Ovary (tissue), 9 donors: ENCODE data around the gene NELFB. TPM values are rescaled to one million over a fixed set of nuclear protein-coding genes. Genes with fewer than 3 reads are reported as not detected.
"Not testable (repeated sequence)": the region's sequence is repeated elsewhere in the genome, so short reads cannot be mapped to it uniquely, and the experiment has no call there.

Source experiments
- DNase-seq, 5 donors: peaks; one replicate each; pipeline ENCODE4 v3.0.0-alpha.2; 2019 to 2020
- H3K27ac ChIP-seq, 2 donors: fragments of 200-600 bp; one replicate each; pipeline versions ENCODE4 v1.5.1 to v1.8.0; 2019 to 2022
- H3K27me3 ChIP-seq: fragments of 200-600 bp; one replicate; pipeline ENCODE4 v1.8.0; 2022
- H3K36me3 ChIP-seq: fragments of 200-600 bp; sonication (generic); one replicate; pipeline ENCODE4 v1.5.1; 2019
- H3K4me1 ChIP-seq: one replicate; pipeline ENCODE4 v1.8.1; 2013; ENCODE audit warnings: mild to moderate bottlenecking, moderate library complexity; ENCODE audit not compliant: insufficient read depth
- H3K4me3 ChIP-seq: fragments of 200-600 bp; sonication (generic); one replicate; pipeline ENCODE4 v1.5.1; 2017
- H3K9me3 ChIP-seq, 2 donors: fragments of 200-600 bp in 1 of 2; sonication (generic) in 1 of 2; one replicate each; pipeline versions ENCODE4 v1.5.1 to v1.8.1; 2013 to 2019; ENCODE audit warnings: mild to moderate bottlenecking in 1 of 2, moderate library complexity in 1 of 2
- CTCF ChIP-seq, 3 donors: fragments of 450-650 bp in 2 of 3; fragments of 200-600 bp in 1 of 3; IDR thresholded peaks; one replicate each; pipeline versions ENCODE4 v1.5.1 to v1.8.0; 2016 to 2022; ENCODE audit warnings: antibody characterized with exemption in 3 of 3, mild to moderate bottlenecking in 1 of 3
- EP300 ChIP-seq: sonication (generic); formaldehyde crosslinking; IDR thresholded peaks from one replicate; pipeline ENCODE4 v1.6.1; 2017; ENCODE audit warnings: antibody characterized with exemption
- POLR2A ChIP-seq: fragments of 450-650 bp; IDR thresholded peaks from one replicate; pipeline ENCODE4 v1.6.1; 2017; ENCODE audit warnings: antibody characterized with exemption, mild to moderate bottlenecking, moderate library complexity
- WGBS, 3 donors: extraction: QIAGEN DNeasy Blood & Tissue Kit in 1 of 3; methylation state at CpG; one replicate each; pipeline versions ENCODE4 v1.1.5 to v1.1.7; 2013 to 2017; 5-methylcytosine and 5-hydroxymethylcytosine counted together
- intact Hi-C, 4 donors: fragments of 100-400 bp; cut with DNase I; formaldehyde crosslinking; loops; one replicate each; pipeline versions ENCODE4 v1.11.0 to v1.15.1; 2022 to 2023
- polyA plus RNA-seq, 2 donors: library from polyadenylated mRNA; stranded (reverse); fragments of 200-250 nt in 1 of 2; fragments of 350-450 nt in 1 of 2; fragmentation: Illumina TruSeq in 1 of 2; extraction: RNeasy Lipid Tissue Mini Kit (QIAGEN cat#74804) in 1 of 2; gene quantifications; one replicate each; pipeline ENCODE4 v1.2.3, GENCODE V29; 2013 to 2014
- total RNA-seq, 7 donors: library from RNA; depleted of rRNA in 2 of 7; stranded (reverse); fragments of >200 nt in 2 of 7; fragmentation: NEBNext Ultra II Directional in 3 of 7; extraction: Animal tissue kit (Norgen Biotek cat#: 25700) in 3 of 7; gene quantifications; one replicate each; pipeline versions ENCODE4 v1.1.0 to v1.2.4, GENCODE V29; 2016 to 2023
- donor health status: DM: no; HTN: no; CAD: no; lungs with moderate emphysema.
- donor health status: DM: no; HTN: no; CAD: no.
- donor health status: Bipolar disorder and iron deficiency.
- donor health status: DM: yes; HTN: yes; CAD: no.
- donor health status: DM: no; HTN: no; CAD: no.
- donor health status: DM: yes; HTN: yes; CAD: no.

The NELFB gene
- total and polyA plus RNA-seq, 9 donors = 10.9 to 56.6 (median 44.5) TPM

GRCh38 chr9:137236936-137237421 is 18.1 kb upstream of the NELFB start:
- Histone ChIP-seq H3K4me1 (peaks cover 11% of the 10 kb centered on the region), H3K9me3 (no peaks in the 10 kb centered on the region), H3K36me3 (no peaks in the 10 kb centered on the region), H3K27me3 (no peaks in the 10 kb centered on the region), H3K4me3 (no peak overlapping the region), H3K27ac (peak overlapping the region in 1 of 2 donors; percentile 32)
- intact Hi-C loops = loop anchor here in 1 of 4 donors (10.0 kb wide), 1 partner anchor 122 kb away; the partner anchor contains the start of gene DPP7
- TF ChIP-seq EP300 (no peak), POLR2A (no peak), CTCF (IDR thresholded peaks at IDR 0.05) (no peak)
- WGBS, 3 donors = 42 to 48% (median 46%) methylated on average over 11 of the region's 11 CpGs
- no peak for DNase-seq

GRCh38 chr9:137237759-137238726 is 17.1 kb upstream of the NELFB start:
- H3K27ac ChIP-seq = no peak overlapping the region
- intact Hi-C loops = loop anchor here in 1 of 4 donors (10.0 kb wide), 1 partner anchor 123 kb away; the partner anchor contains the start of gene DPP7
- H3K4me1 ChIP-seq = peaks cover 14% of the 10 kb centered on the region

GRCh38 chr9:137239541-137240200 is 15.5 kb upstream of the NELFB start:
- not testable (repeated sequence) for H3K9me3 ChIP-seq, H3K36me3 ChIP-seq, DNase-seq, H3K27me3 ChIP-seq
- intact Hi-C loops = loop anchor here in 1 of 4 donors (10.0 kb wide), 1 partner anchor 125 kb away; the partner anchor contains the start of gene DPP7
- H3K4me1 ChIP-seq = peaks cover 14% of the 10 kb centered on the region
- peak overlapping the region; percentile 60 for H3K4me3 ChIP-seq
- WGBS, 3 donors = 44 to 46% (median 45%) methylated on average over 27 of the region's 27 CpGs
- peak overlapping the region in 1 of 2 donors; percentile 95 for H3K27ac ChIP-seq

More at GRCh38 chr9:137237759-137238726, 17.1 kb upstream of the NELFB start:
- TF ChIP-seq EP300 = no peak
- TF ChIP-seq CTCF (IDR thresholded peaks at IDR 0.05) = no peak
- TF ChIP-seq POLR2A = no peak
- Histone ChIP-seq H3K4me3 (no peak overlapping the region), H3K36me3 (no peaks in the 10 kb centered on the region), H3K9me3 (no peaks in the 10 kb centered on the region), H3K27me3 (no peaks in the 10 kb centered on the region)
- WGBS, 3 donors = 76 to 79% (median 78%) methylated on average over 11 to 13 of the region's 13 CpGs
- no peak for DNase-seq

- Histone ChIP-seq H3K27me3 (no peaks in the 10 kb centered on the region), H3K36me3 (no peaks in the 10 kb centered on the region), H3K9me3 (no peaks in the 10 kb centered on the region), H3K4me3 (peak overlapping the region; percentile 60), H3K27ac (peak overlapping the region; percentile 23 to 95), H3K4me1 (peaks cover 14% of the 10 kb centered on the region)
- intact Hi-C loops = no loop called here
- 0 to 1% (median 1%) methylated on average over 23 to 58 of the region's 58 CpGs for WGBS, 3 donors
- TF ChIP-seq EP300 = no peak
- TF ChIP-seq POLR2A = peak; percentile 13
- peak; percentile 74 to 88 (median 81) for DNase-seq
Measured at GRCh38 chr9:137240318-137240840, 14.7 kb upstream of the NELFB start.
